Stromal cell of bone marrow (primary cell): ENCODE data around the gene SMURF2.
"Not testable (repeated sequence)": the region's sequence is repeated elsewhere in the genome, so short reads cannot be mapped to it uniquely, and the experiment has no call there.

ENCODE experiments used
- DNase-seq: peaks from one replicate; pipeline ENCODE4 v3.0.0-alpha.2; 2012; ENCODE audit warnings: low read depth

The SMURF2 gene

DNA sequence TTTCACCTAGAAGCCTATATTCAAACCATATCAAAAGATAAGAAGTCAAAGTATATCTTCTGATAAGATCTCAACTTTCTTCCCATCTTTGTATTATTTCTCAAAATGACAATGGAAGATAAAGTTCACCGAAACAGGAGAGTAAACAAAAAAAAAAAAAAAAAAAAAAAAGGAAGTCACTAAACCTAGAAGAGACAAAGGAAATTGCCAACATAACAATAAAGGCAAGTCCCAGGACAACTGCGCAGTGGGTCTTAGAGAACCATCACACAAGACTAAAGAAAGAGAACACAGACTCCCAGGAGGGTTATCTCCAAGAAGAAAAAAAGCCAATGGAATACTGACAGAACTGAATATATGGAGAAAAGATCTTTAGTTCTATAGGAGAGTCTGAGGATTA lies 65.7 kb downstream of the SMURF2 start:
- no peak for DNase-seq

DNA sequence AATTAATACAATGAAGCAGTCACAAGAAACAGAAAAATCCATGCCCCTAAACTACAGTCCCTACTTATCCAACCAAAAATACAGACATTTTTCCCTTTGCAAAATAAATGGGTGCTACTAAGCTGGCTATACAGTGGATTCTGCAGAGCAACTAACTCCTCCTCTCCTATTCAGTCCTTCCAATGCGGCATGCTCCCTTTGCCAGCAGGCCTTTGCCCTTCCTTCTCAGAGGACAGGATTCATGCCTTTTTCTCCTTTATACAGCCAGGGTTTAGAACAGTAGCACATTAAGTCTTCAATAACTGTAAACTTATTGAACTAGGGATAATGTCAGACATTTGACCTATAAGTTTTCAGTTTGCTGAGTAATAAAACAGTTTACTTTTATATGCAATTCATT lies 70.2 kb downstream of the SMURF2 start:
- DNase-seq: no peak

DNA sequence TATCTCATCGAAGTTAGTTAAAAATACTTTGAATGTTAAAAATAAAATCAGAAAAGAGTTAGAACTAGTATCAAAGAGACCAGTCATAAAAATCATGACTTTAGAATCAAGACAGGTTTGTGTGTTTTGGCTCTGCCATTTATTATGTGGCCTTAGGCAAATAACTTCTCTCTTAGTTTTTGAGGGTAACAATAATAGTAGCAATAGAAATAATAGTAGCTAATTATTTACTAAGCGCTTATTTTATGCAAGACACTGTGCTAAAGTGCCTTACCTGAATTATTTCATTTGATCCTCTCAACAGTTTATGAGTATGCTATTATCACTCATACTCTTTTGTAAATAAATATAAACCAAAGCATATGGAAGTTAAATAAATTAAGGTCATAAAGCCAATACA lies 77.0 kb downstream of the SMURF2 start:
- no peak for DNase-seq

DNA sequence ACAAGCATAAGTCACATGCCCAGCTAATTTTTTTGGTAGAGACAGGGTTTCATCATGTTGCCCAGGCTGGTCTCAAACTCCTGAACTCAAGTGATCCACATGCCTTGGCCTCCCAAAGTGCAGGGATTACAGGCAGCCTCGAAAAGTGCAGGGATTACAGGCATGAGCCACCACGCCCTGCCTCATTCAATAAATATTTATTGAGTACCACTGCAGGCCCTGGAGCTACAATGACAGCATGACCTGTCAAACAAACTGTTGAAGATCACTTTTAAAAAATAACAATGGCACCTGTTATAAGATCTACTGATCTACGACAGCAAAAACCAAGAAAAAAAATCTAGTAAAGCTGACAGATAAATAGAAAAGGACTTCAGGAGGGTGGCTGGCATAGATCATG lies 79.1 kb downstream of the SMURF2 start:
- DNase-seq: no peak

DNA sequence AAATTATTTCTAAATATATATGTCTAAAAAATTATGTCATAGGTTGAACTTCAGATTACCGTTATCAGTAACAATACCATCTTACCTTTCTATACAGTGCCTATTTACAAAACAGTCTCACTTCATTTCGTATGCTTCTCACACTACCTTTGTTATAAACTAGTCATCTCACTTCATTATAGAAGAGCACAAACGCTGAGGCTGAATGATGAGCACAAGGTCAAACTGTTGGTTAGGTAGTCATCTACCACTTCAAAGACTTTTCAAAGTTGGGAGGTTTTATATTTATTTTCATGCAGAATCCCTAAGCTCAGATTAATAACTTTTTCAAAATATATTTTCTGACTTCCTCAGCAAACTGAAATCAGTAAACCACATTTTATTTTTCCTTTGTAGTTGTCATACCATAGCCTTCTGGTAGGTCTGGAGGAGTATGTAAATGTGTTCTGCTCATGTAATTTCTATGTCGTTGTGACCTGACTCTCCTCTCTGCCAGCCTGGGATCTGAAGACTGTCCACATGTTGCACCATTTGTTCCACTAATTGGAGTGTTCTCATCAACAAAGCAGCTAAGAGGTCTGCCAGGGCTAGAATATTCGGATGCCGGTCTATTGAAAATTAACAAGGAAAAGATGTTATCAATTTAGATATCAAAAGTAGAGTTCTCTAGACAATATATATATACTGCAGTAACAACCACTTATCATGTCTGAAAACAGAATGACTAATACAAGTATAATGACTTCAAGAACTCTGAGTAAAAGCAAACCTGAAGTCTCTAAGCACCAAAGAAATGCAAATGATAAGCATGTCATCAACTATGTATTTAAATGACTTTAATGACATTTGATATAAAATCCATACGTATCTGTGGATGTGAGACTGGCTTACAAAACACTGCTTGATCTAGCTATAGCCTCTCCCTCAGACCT lies 81.5 kb downstream of the SMURF2 start:
- DNase-seq: no peak

DNA sequence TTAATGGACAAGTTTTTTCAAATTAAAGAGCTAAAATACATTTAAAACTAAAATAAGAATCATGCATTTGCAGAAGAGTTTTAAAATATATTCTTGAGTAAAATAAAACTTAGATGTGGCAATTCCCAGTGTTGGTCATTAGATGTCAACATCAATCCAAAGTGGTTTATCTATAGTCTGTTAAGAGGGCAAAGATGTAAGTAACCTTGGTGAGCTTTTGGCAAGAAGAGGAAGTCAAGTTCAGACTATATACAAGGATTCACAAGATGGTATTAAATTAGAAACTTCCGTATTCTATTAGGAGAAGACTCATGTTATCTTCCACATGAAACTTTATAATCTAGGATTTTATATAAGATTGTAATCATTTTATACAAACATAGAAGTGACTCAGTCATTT lies 82.2 kb downstream of the SMURF2 start:
- DNase-seq: no peak

DNA sequence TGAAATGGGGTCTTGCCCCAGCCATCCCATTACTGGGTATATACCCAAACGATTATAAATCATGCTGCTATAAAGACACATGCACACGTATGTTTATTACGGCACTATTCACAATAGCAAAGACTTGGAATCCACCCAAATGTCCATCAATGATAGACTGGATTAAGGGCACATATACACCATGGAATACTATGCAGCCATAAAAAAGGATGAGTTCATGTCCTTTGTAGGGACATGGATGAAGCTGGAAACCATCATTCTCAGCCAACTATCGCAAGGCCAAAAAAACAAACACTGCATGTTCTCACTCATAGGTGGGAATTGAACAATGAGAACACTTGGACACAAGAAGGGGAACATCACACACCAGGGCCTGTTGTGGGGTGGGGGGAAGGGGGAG lies 85.1 kb downstream of the SMURF2 start:
- not testable (repeated sequence) for DNase-seq

DNA sequence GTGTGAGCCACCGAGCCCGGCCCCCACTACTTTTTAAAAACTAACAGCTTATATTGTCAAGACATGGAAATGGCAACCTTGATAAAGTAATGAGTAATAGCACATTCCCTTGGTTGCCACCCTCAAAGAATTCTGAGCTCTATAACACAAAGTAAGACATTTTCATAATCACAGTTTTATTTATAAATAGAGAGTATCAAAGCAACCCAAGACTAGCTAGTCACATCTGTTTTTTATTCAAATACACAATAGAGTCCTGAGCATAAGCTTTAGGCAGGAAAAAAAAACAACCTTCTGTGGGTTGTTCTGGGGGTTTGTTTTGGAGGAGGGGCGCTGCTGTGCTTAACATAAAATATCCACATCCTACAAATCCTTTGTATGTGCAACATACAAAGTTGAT lies 86.7 kb downstream of the SMURF2 start:
- DNase-seq: no peak

DNA sequence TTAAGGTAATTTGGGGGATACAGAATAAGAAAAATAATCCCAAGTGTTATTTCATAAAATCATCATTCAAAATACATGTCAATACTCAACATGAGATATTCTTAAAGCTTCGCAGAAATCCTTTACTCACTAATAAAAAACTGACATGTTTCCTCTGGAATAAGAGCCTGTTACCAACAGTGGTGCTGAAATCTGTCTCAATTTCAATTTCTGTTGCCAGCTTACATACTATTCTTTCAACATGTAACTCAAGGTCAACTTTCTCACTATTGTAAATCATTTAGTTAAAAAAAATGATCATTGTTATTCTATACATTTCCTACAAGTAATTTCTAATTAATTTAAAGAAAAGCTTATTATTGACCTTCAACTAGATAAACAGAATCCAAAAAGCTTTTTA lies 87.5 kb downstream of the SMURF2 start:
- no peak for DNase-seq

DNA sequence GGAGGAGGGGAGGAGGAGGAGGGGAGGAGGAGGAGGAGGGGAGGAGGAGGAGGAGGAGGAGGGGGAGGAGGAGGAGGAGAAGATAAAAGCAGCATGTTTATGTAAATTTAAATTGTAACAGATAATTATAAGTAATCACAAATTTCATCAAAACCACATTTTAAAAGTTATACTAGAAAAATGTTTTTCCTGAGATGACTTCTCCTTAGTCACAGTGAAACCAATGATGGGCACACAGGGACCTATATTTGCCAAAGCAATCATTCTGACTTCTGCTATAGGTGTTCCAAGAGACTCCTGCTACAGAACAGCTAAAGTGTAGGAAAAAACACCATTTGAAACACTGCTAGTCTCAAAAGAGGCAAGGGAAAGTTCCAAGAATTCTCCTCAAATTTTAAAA lies 88.9 kb downstream of the SMURF2 start:
- no peak for DNase-seq

DNA sequence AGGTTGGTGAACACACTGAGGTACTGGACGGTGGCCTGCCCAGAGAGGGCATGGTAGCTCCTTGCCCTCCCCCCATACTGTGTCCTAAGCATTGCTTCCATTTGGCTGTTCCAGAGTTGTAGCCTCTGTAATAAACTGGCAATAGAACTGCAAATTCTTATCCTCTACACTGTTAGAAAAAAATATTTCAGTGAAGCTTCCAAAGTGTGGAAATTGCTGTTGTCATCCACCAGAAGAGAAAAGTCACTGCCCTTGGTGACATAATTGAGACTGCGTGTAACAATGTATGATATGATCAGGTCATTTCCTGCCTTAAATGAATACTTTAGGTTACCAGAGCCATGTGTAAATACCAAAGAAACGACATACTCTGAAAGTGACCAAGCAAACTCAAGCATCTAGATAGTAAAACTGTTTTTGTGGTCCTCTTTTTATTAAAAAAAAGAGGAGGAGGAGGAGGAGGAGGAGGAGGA lies 89.4 kb downstream of the SMURF2 start:
- no peak for DNase-seq

DNA sequence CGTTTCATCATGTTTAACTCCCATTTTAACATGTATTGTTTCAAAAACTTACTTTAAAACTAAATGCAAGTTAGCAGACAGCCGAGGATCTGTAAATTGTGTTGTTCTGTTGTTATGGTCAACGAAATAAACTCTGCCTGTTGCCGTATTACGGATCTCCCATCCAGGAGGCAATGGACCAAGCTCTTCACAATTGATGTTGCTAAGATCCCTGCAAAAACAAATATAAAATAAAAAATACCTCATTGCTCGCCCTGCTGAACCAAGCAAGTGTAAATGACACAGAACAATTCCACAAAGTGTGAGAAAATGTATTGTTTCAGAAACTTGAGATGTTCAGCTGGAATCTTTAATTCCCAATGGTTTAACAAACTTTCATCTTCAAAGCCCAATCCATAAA lies 90.4 kb downstream of the SMURF2 start:
- no peak for DNase-seq

DNA sequence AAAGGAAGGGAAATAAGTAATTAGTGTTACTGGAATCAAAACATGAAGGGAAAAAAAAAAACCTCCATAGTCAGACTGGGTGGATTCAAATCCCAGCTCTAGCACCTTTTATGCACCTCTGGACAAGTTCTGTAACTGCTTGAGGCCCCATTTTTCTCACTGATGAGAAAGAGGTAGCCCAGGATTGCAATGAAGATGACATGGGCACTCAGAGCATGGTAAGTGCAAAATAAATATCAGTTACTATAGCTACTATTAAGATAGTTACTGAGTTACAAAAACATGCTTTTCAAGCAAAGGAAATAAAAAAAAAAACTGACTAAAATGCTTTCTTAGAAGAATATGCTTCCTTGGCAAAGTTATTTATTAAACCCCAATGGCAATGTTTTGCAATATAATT lies 96.5 kb downstream of the SMURF2 start:
- no peak for DNase-seq

DNA sequence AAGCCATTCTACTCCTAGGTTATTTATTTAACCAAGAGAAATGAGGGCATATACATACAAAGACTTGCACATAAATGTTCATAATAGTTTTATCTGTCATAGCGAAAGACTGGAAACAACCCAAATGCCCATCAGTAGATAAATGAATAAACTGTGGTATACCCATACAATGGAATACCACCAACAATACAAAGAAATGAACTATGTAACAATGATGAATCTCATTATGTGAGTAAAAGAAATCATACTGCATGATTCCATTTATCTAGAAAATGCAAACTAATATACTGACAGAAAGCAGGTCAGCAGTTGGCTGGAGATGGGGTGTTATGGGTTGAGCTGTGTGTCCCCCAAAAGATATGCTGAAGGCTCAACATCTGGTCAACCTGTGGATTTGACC lies 98.0 kb downstream of the SMURF2 start:
- DNase-seq: no peak

DNA sequence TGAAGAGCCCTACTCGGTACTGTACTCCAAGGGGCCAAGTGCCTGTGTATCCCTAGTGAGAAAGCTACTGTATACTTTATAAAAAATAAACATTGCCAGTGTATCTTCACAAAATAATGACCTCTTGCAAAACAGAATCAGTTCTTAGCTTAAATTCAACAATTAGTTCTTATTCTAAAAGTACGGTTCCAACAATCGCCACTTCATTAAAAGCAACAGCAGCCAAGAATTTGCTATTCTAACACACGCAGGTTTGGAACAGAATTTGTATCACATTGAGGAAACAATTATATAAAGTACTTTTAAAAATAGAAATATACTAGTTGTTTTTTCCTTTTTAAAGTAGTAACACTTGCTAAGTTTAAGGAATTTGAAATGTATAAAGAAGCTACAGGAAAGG lies 106.8 kb downstream of the SMURF2 start:
- no peak for DNase-seq

DNA sequence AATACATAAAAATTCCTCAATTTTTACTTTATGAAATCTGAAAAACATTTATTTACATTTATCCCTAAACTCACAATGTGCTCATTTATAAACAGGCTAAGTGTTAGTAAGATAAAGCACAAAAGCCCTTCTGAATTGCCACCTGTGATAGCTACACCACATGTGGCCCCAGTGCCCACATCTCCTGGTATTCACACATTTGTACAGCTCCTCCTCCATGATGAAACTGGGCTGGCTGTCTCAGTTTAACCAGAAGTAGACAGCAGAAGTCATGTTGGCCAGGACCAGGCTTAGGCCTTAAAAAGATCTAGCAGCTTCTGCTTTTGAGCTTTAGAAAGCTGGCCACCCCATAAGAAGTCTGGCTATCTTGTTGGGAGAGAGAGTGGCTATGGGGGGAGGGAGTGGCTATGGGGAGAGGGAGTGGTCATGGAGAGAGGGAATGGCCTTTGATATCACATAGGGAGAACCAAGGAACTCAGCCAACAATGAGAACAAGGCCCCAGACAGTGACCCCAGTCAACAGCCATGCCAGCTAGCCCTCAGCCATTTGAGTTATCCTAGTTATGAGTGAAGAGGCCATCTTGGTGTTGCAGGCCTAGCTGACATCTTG lies 108.0 kb downstream of the SMURF2 start:
- no peak for DNase-seq

DNA sequence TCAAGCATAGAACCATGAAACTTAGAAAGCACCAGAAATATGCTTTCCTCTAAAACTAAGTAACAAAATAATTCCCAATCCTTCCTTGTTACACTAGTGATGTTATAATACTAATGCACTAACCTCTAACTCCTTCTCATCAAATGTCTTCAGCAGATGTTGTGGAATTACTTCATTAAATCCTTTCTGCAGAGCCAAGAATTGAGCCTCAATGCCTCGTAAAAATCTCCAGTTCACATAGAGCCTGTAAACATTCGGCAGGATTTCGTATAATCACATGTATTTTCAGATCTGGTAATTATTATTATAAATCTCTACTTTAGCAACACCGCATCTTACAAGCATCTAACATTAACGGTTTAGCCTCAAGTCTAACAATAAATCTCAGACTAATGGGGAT lies 110.6 kb downstream of the SMURF2 start:
- DNase-seq: no peak

DNA sequence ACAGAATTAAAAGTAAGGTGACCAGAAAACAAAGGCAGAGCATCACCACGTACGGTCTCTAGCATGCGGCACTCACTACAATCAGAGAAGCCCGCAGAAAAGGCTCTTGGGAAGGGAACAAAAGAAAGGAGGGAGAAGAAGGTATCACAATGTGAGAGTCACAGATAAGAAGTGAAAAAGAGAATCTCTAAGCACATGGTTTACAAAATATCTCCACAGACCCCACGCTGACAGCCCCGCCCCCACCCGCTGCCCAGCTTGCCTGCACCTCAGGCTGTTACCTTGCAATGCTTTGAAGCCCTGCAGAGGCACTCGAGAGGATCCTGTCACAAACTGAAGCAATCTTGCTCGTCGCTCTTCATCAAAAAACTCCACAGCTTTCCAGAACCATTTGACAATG lies 114.8 kb downstream of the SMURF2 start:
- DNase-seq: no peak

DNA sequence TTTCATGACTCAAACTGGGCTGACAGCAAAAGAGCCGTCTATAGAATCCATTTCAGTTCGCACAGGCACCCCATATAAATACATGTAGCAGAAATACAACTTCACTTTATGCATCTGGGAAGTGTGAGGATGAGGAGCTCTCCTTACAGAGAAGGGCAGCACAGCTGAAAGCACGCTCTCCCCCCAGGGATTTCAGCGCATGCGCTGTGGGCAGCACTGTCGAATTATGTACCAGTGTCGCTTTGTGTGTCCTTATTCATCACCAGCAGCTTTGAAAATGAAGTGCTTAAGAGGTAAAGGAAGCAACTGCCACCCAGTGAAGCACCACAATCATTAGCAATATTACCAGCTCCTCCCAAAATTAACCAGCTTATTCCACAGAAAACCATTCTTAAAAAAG lies 115.4 kb downstream of the SMURF2 start:
- DNase-seq: no peak

DNA sequence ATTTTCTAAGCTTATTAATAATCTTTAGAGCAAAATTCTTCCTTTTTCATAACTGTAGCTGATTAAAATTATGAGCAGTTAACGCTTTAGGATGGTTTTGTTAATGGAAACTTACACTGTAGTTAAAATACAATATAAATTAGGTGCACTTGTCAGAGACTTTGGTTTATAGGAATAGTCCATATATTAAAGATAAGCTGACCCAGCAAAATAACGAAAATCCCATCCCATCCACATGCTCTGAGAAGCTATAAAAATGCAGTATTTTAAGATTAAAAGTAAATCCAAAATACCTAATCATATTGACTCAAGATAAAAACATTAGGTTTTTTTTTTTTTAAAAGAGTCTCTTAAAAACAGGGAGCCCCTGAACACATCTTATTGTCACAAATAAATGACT lies 117.4 kb downstream of the SMURF2 start:
- no peak for DNase-seq

DNA sequence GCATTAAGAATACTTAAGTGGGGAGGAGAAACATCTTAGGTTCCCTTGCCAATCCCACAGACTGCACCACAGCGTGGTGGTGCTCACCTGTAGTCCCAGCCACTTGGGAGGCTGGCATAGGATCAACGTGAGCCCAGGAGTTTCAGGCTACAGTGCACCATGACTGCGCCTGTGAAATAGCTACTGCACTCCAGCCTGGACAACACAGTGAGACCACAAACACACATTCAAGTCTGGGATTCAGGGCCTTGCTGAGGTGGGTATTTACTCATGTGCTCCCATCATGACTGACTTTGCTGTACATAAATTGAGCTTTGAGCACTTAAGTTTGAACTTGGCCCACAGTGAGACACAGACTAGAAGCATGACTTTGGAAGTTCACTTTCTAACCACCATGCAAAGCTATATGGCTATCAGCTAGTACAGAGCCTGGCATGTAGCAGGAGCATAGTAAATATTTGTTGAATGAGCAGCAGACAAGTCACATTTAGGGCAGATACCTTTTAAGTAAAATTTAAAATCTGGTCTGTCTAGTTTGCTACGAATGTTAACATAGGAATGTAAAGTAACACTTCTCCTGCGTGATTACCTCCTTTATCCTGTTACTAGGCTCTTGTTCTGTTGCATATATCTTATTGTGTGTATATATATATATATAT lies 121.9 kb downstream of the SMURF2 start:
- DNase-seq: no peak

DNA sequence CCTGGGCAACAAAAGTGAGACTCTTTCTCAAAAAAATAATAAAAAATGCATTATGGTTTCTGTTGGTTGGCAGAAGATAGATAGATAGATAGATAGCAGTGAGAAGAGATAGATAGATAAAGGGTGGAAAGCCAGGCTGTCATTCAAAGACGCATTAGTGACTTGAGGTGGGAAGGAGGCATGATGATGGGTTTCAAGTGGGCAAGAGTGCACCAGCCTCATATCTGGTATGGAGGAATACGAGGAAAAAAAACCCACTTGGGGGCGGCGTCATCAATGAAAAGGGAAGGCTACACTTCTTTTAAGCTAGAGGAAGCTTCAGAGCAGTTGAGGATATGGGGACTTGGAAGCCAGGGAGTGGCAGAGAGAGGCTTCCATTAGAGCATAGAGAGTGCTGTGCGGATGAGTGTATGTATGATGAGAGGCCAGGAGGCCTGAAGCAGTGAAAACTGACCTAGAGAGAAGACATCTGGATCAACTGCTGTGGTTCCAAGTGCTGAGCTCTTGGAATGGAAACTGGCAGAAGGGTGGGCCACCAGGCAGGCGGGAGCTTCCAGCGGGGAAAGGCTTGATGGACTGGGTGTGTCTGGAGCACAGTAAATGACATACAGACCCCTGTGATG lies 123.5 kb downstream of the SMURF2 start:
- no peak for DNase-seq

DNA sequence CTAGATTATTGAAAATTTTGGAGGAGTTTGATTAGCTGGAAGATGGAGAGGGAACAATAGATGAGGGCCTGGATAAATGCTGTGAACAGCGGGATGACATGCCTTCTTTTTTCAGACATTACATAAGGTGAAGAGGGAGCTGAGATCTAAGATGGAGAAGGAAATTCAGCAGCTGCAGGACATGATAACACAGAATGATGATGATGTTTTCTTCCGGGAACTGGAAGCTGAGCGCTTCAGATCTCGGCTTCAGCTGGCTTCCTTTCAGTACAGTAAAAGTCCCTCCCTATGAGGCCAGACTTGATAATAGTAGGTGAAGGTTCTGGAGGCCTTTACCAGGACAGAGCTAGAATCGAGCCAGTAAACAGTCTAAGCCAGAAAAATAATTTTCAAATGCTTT lies 124.6 kb downstream of the SMURF2 start:
- no peak for DNase-seq
